NCI-H345 (cell line): ENCODE results near the gene RPS6KB2.
A peak's percentile ranks its signal among the peaks of the same experiment; 100 is the strongest.

ENCODE experiments used
- DNase-seq: peaks from one replicate; lab custom pipeline; 2025; lab: John Stamatoyannopoulos, UW

Gene RPS6KB2

DNA sequence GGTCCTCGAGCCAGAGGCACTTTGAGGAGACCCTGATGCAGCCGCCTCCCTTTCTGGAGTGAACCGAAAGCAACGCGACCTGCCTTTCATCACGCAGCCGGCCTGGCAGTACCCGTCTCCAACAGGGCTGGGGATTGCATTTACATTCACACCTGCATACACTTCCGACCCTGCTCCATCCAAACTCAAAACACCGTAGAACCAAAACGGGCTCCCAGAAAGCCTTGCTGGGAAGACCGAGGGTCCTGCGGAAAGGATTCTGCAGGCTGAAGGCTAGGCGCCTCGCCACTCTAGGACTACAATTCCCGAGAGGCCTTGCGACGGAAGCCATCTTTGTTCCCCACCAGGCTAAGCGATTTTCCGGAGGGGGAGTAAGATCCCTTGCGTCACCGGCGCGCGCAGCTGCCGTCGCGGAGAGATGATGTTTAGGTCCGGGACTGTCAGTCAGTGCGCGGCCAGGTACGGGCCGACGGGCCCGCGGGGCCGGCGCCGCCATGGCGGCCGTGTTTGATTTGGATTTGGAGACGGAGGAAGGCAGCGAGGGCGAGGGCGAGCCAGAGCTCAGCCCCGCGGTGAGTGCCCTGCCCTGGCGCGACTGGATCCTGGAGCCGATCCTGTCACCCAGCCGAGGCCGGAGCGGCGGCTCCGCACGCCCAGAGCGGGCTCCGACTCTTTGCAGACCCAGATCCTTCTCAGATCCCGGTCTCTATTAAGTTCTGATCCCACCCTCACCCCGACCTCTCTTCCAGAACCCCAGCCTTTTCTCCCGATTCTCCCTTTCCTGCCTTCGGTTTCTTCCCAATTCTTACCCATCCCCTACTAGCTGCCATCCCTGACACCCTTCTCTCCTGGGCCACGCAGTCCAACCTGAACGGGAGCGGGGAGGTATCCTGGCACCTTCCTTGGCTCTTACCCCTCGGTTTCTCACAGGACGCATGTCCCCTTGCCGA is at the start of gene RPS6KB2:
RPS6KB2 (plus strand) TSS at position 443 of the 950 bp plus-strand sequence; CDS start at position 495, 52 bp downstream.
- DNase-seq: peak; percentile 98

DNA sequence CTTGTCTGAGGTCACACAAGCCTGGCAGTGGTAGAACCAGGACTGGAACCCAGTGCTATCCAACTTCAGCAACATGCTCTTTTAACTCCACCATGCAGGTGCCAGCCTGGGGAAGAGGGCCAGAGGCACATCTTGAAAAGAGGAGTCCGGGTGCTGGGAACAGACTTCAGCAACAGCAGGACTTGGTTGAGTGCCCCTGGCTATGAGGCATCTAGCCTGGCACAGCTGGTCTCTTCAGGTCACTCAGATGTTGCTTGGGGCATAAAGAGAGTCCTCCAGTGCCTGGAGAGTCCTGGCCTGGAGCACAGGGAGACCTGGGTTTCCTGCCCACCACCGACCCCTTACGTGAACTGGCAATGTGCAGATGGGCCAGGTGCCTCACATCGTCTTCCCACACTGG is 49.8 kb upstream of the RPS6KB2 start:
- no peak for DNase-seq

- no peak for DNase-seq
Measured at GRCh38 chr11:67379061-67380058, 48.9 kb upstream of the RPS6KB2 start.

GRCh38 chr11:67381244-67381972 is 46.9 kb upstream of the RPS6KB2 start:
- no peak for DNase-seq

- DNase-seq: peak; percentile 44
Measured at GRCh38 chr11:67382276-67383136, 45.8 kb upstream of the RPS6KB2 start.

DNA sequence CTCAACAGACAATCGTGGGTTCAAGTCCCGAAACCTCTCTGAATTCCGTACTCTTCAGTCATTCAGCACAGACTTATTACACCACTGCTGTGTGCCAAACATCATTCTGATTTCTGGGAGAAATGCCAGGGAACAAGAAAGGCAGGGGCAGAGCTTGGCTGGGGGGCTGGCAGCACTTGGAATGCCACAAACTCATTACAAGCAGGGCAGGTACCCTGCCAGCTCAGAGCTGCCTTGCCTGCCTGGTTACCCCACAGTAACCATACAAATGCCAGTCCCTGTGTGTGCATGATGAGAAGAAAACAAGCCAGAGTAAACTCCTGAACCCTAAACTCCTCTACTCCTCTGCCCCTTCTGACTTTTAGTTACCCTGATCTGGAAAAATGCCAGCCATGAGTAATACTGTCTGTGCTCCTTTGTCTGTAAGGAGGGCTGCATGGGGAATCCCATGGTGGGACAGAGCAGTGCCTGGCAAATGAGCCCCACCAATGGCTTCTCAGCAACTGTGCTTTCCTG is 43.4 kb upstream of the RPS6KB2 start:
- no peak for DNase-seq

GRCh38 chr11:67387069-67387468 is 41.2 kb upstream of the RPS6KB2 start:
- no peak for DNase-seq

DNA sequence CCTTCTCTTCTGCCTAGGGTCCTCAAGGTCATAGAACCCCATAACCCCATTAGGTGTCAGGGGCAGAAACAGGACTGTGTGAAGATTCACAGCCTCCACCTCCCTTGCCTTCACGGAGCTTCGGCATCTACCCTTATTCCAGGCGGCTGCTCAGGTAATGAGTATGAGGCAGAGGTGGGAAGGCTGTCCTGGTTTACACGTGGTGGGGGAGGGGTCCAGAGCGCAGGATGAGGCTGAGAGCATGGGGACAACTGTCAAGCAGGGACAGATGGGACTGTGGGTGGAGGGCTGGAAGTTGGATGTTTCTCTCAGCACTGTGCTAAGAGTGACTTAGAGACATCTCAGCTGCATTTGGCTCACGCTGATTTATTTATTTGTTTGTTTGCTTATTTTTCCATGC is 40.8 kb upstream of the RPS6KB2 start:
- no peak for DNase-seq

- peak; percentile 27 for DNase-seq
Measured at GRCh38 chr11:67389477-67389876, 38.8 kb upstream of the RPS6KB2 start.

- DNase-seq: no peak
Measured at GRCh38 chr11:67390947-67391303, 37.4 kb upstream of the RPS6KB2 start.

GRCh38 chr11:67391304-67392182 is 36.8 kb upstream of the RPS6KB2 start, which contains the start of gene RAD9A:
TSS of gene RAD9A (plus strand) at chr11:67391986. CDS start at chr11:67392045, 59 bp downstream.
- peak; percentile 95 for DNase-seq

- no peak for DNase-seq
Measured at GRCh38 chr11:67392183-67392715, 36.0 kb upstream of the RPS6KB2 start.

DNA sequence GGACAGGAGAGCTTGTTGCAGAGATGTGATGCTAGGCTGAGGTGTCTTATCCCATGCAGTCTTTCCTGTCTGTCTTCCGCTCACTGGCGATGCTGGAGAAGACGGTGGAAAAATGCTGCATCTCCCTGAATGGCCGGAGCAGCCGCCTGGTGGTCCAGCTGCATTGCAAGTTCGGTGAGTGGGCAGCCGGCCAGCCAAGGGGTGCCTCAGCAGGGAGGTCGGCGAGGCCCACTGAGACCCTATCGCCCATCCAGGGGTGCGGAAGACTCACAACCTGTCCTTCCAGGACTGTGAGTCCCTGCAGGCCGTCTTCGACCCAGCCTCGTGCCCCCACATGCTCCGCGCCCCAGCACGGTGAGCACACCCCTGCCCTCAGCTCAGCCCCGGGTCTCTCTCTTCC is 34.9 kb upstream of the RPS6KB2 start:
- DNase-seq: no peak

DNA sequence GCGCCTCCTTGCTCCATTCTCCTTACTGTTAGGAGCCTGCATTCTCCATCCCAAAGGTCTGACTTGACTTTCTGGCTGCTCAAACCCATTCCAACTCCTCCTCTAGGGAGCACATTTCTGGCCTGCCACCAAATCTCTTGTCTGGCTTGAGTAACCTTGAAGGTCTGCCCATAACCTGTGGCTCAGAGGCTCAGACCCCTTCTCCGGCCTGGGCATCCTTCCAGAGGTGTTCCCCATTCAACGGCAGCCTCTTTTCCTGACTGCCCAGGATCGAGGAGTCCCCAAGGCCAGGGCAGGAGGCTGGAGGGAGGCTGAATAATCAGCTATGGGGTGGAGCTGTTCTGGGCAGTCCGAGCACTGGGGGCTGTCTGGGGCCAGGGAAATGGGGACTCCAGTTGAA is 34.3 kb upstream of the RPS6KB2 start:
- no peak for DNase-seq

DNA sequence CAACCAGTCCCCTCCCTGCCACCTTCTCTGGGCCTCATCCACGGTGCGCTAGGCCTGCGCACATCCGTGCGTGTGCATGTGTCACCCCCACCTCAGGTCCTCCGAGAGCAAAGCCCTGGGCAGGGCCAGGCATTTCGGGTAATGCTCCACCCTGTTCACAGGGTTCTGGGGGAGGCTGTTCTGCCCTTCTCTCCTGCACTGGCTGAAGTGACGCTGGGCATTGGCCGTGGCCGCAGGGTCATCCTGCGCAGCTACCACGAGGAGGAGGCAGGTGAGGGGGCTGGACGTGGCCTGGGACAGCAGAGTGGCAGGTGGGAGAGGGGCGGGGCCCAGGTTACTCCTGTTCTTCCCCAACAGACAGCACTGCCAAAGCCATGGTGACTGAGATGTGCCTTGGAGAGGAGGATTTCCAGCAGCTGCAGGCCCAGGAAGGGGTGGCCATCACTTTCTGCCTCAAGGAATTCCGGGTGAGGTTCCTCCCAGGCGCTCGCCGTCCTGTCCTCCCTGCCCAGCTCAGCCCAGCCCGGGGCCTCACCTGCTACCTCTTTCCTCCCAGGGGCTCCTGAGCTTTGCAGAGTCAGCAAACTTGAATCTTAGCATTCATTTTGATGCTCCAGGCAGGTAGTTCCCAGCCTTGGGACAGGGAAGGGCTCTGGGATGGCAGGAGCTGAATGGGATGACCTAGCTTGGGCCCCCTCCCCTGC is 32.6 kb upstream of the RPS6KB2 start:
- no peak for DNase-seq

- no peak for DNase-seq
Measured at GRCh38 chr11:67396259-67396581, 32.1 kb upstream of the RPS6KB2 start.

DNA sequence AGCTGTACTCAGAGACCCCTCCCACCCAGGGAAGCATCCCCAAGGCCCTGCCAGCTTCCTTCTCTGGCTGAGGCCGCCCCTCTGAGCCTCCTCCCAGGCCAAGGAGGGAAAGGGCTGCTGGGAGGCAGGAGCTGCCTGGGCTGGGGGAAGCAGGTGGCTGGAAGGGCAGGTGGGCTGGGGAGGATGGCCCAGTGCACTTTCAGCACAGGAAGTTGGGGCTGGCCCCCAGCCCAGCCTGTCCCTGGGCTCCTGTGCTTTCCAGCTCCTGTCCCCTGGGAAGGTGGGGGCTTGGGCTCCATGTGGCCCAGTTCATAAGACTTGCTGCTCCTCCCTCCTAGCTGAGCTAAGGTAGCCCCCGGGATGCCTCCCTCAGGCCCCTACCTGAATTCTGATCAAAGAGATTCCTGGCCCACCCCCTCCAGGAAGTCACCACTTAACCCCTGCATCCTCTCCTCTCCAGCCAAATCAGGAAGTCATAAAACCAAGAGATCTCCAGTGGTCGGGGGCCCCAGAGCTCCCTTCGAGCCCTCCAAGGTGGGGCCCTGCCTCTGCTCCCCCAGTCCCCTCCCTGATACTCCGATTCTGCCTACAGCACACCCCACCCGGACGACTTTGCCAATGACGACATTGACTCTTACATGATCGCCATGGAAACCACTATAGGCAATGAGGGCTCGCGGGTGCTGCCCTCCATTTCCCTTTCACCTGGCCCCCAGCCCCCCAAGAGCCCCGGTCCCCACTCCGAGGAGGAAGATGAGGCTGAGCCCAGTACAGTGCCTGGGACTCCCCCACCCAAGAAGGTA is 31.5 kb upstream of the RPS6KB2 start:
- DNase-seq: no peak

- DNase-seq: no peak
Measured at GRCh38 chr11:67397536-67397935, 30.8 kb upstream of the RPS6KB2 start.
